Loucy (cell line): Measurements from ENCODE around the gene LIMS3.
"Not testable (repeated sequence)": the region's sequence is repeated elsewhere in the genome, so short reads cannot be mapped to it uniquely, and the experiment has no call there.

Source experiments
- EZH2phosphoT487 ChIP-seq: fragments of 200-600 bp; IDR thresholded peaks from 2 replicates; pipeline ENCODE4 v1.6.1; 2018; ENCODE audit warnings: antibody characterized with exemption, mild to moderate bottlenecking, moderate library complexity, borderline replicate concordance
- TF ChIP-seq, protein P1 (sequence below): fragments of 200-600 bp; sonication (generic); conservative IDR thresholded peaks from 2 replicates; pipeline ENCODE4 v1.5.1; 2014; ENCODE audit warnings: mild to moderate bottlenecking, antibody characterized with exemption, low read length

DNA sequence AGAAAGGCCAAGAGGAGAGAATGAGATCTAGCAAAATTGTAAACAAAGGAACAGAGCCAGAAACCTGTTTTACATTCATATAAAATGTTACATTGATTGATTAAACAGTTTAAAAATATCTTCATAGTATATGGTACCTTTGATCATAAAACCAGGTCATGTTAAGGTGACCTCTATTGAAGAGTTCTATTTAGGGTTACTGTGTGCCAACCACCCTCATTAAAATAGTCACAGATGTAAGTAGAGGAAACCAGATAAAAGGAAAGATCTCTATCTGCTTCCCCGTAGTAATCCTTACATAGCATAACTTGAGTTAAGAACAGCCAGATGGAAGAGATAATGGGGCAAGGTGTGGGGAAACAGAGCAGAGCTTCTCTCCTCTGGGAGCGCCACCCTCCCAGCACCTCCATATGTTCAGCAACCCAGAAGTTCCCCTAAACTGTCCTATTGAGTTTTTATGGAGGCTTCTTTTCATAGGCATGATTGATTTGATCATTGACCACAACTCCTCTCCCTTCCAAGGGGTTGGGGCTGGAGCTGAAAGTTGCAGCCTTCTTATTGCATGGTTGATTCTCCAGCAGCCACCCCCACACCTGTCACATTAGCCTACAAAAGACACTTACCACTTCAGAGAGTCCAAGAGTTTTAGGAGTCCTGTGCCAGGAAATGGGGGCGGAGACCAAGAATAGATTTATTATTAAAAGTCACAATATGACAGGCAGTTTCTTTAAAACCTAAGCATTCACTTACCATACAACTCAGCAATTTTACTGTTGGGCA is 3.2 kb upstream of the LIMS3 start:
- TF ChIP-seq, protein P1, sequence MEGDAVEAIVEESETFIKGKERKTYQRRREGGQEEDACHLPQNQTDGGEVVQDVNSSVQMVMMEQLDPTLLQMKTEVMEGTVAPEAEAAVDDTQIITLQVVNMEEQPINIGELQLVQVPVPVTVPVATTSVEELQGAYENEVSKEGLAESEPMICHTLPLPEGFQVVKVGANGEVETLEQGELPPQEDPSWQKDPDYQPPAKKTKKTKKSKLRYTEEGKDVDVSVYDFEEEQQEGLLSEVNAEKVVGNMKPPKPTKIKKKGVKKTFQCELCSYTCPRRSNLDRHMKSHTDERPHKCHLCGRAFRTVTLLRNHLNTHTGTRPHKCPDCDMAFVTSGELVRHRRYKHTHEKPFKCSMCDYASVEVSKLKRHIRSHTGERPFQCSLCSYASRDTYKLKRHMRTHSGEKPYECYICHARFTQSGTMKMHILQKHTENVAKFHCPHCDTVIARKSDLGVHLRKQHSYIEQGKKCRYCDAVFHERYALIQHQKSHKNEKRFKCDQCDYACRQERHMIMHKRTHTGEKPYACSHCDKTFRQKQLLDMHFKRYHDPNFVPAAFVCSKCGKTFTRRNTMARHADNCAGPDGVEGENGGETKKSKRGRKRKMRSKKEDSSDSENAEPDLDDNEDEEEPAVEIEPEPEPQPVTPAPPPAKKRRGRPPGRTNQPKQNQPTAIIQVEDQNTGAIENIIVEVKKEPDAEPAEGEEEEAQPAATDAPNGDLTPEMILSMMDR, result not testable (repeated sequence)
- TF ChIP-seq EZH2phosphoT487, result not testable (repeated sequence)
